Peyer's patch (tissue), 4 donors: ENCODE results near the gene CAV1. TPM values are rescaled to one million over a fixed set of nuclear protein-coding genes. Genes with fewer than 3 reads are reported as not detected.

ENCODE experiments used
- DNase-seq, 3 donors: peaks; one replicate each; pipeline ENCODE4 v3.0.0-alpha.2; 2017 to 2019
- H3K27ac ChIP-seq, 4 donors: fragments of 200-600 bp; sonication (generic); one replicate each; pipeline ENCODE4 v1.5.1; 2016 to 2019
- H3K27me3 ChIP-seq, 2 donors: fragments of 200-600 bp; sonication (generic); one replicate each; pipeline ENCODE4 v1.5.1; 2019
- H3K36me3 ChIP-seq, 3 donors: fragments of 200-600 bp; sonication (generic); one replicate each; pipeline ENCODE4 v1.5.1; 2016 to 2019
- H3K4me1 ChIP-seq, 4 donors: fragments of 200-600 bp; sonication (generic); one replicate each; pipeline ENCODE4 v1.5.1; 2016 to 2019
- H3K4me3 ChIP-seq, 4 donors: fragments of 200-600 bp; sonication (generic); 1 replicate in 3 of 4; 2 replicates in 1 of 4; pipeline ENCODE4 v1.5.1; 2016 to 2019; ENCODE audit warnings: mild to moderate bottlenecking in 1 of 4
- H3K9me3 ChIP-seq, 4 donors: fragments of 200-600 bp; sonication (generic); one replicate each; pipeline ENCODE4 v1.5.1; 2016 to 2019; ENCODE audit warnings: mild to moderate bottlenecking in 1 of 4
- POLR2A ChIP-seq, 2 donors: fragments of 450-650 bp; IDR thresholded peaks; one replicate each; pipeline ENCODE4 v1.5.1; 2017; ENCODE audit warnings: antibody characterized with exemption in 2 of 2, mild to moderate bottlenecking in 2 of 2, moderate library complexity in 2 of 2
- total RNA-seq, 4 donors: library from RNA; depleted of rRNA; stranded (reverse); fragments of >200 nt; gene quantifications; one replicate each; pipeline ENCODE4 v1.1.0, GENCODE V29; 2016
- TF ChIP-seq, protein P1 (sequence below), 6 experiments: fragments of 450-650 bp in 4 of 6; fragments of 200-600 bp in 2 of 6; sonication (generic) in 1 of 6; IDR thresholded peaks; one replicate each; pipeline ENCODE4 v1.5.1; 2017 to 2019; ENCODE audit warnings: antibody characterized with exemption in 6 of 6, mild to moderate bottlenecking in 3 of 6, moderate library complexity in 1 of 6

Gene CAV1
- total RNA-seq, 4 donors from 2014 or later: 17.7 to 42.6 (median 27.6) TPM

DNA sequence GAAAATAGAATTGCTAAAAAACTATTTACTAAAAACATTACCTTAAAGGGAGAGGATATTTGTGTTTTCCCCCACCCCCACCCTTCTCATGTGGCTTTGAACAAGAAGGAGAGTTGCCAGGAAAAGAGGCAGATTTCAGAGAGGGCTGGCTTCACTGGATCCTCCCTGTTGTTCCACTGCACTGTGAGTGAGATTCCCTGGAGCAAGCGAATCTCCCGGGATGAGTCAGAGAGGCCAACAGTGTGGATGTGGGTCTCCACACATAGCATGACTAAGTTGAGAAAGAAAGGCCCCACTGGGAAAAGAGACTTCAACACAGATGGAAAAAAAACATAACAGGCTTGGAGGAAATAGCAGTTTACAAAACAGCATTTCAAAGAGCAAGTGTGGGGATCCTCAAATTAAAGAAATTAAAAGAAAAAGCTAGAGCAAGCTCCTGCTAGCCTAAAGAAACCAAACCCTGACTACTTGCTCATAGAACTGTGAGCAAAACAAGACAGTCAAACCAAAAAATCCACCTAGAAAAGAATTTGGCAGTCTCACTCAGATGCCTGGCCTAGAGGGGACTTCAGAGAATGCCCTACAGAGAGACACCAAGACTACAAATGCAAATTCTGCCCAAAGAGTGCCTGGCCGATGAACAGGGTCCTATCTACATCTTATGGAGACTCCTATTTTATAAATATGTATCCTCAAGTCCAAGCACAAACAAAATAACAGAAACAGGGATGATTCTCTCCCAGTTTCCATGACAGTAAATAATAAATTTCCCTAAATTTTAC is 3.4 kb downstream of the CAV1 start:
- peak overlapping the region in 1 of 4 donors; percentile 67 for H3K4me3 ChIP-seq
- H3K36me3 ChIP-seq: no peaks in the 10 kb centered on the region
- H3K4me1 ChIP-seq: peaks cover 2 to 22% (median 5%) of the 10 kb centered on the region in 4 donors
- peak in 1 of 3 donors; percentile 50 for DNase-seq
- no peaks in the 10 kb centered on the region for H3K27me3 ChIP-seq
- H3K9me3 ChIP-seq: no peaks in the 10 kb centered on the region
- H3K27ac ChIP-seq: peak overlapping the region in 1 of 4 donors; percentile 83
- TF ChIP-seq, protein P1, sequence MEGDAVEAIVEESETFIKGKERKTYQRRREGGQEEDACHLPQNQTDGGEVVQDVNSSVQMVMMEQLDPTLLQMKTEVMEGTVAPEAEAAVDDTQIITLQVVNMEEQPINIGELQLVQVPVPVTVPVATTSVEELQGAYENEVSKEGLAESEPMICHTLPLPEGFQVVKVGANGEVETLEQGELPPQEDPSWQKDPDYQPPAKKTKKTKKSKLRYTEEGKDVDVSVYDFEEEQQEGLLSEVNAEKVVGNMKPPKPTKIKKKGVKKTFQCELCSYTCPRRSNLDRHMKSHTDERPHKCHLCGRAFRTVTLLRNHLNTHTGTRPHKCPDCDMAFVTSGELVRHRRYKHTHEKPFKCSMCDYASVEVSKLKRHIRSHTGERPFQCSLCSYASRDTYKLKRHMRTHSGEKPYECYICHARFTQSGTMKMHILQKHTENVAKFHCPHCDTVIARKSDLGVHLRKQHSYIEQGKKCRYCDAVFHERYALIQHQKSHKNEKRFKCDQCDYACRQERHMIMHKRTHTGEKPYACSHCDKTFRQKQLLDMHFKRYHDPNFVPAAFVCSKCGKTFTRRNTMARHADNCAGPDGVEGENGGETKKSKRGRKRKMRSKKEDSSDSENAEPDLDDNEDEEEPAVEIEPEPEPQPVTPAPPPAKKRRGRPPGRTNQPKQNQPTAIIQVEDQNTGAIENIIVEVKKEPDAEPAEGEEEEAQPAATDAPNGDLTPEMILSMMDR (IDR thresholded peaks at IDR 0.05): no peak
- no peak for TF ChIP-seq POLR2A (IDR thresholded peaks at IDR 0.05)

GRCh38 chr7:116529250-116529649 is 4.4 kb downstream of the CAV1 start:
- Histone ChIP-seq H3K4me3 (no peak overlapping the region), H3K27ac (peak overlapping the region in 1 of 4 donors; percentile 83), H3K9me3 (no peaks in the 10 kb centered on the region), H3K36me3 (no peaks in the 10 kb centered on the region), H3K27me3 (no peaks in the 10 kb centered on the region), H3K4me1 (peaks cover 2 to 22% (median 5%) of the 10 kb centered on the region in 4 donors)
- no peak for TF ChIP-seq POLR2A (IDR thresholded peaks at IDR 0.05)
- TF ChIP-seq, protein P1 (IDR thresholded peaks at IDR 0.05): no peak
- DNase-seq: no peak

DNA sequence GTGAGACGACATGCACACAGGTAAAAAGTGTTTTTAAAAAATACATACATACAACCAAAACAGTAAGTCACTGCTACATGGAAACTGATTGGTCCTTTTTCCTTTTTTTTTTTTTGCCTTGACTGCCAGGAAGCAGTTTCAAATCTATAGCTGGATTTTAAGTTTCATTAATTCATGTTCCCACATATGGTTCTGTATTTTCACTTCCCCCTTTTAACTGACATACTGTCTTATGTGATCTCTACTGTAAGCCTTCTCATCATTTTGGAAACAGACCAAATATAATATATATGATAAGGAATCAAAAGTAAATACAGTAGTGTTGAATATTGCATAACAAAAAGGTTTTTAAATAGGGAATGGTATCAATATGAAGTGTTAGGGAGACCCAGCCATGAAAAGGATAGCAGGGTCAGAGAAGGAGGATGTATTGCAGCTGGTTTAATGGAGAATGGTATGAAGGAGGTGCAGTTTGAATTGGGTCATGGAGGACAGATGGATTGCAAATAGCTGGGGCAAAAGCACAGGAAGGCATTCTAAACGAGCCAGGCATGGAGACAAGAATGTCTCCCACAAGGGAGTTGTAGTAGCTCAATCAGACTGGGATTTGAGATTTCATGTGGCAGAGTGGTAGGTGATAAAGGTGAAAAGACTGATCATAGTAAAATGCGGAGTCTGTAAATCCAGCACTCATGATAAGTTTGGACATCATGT is 5.4 kb downstream of the CAV1 start:
- Histone ChIP-seq H3K9me3 (no peaks in the 10 kb centered on the region), H3K27ac (no peak overlapping the region), H3K4me3 (peak overlapping the region in 1 of 4 donors; percentile 8), H3K4me1 (peaks cover 0 to 14% (median 4%) of the 10 kb centered on the region in 4 donors), H3K36me3 (no peaks in the 10 kb centered on the region), H3K27me3 (no peaks in the 10 kb centered on the region)
- no peak for DNase-seq
- TF ChIP-seq POLR2A (IDR thresholded peaks at IDR 0.05): no peak
- TF ChIP-seq, protein P1 (IDR thresholded peaks at IDR 0.05): no peak

DNA sequence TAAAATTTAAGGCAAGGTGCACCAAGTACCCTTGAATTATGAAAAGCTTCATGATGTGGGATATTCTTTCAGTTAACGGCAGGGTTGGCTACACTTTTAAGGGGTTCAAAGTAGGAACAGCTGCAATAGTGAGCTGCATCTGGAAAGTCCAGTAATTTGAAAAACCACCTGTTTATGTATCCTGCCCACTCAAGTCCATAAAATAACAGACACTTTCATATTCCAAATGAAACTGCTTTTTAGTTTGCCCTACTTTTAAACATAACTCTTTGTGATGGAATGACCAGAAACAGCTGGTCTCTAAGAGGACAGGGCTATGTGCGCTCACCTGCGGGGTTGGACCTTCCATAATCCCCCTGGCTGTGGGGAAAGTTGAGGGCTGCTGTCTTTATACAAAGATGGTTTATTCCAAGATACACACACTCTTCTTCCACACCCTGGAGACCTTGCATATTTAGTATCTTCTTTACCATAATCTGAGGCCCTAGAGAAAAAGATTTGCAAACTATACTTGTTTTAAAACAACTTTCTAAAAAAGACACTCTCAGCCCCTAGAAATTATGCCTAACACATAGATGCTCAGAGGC is 7.4 kb downstream of the CAV1 start:
- DNase-seq: no peak
- Histone ChIP-seq H3K4me1 (peaks cover 0 to 3% (median 0%) of the 10 kb centered on the region in 4 donors), H3K27me3 (no peaks in the 10 kb centered on the region), H3K36me3 (no peaks in the 10 kb centered on the region), H3K9me3 (no peaks in the 10 kb centered on the region), H3K27ac (no peak overlapping the region), H3K4me3 (no peak overlapping the region)
- no peak for TF ChIP-seq POLR2A (IDR thresholded peaks at IDR 0.05)

DNA sequence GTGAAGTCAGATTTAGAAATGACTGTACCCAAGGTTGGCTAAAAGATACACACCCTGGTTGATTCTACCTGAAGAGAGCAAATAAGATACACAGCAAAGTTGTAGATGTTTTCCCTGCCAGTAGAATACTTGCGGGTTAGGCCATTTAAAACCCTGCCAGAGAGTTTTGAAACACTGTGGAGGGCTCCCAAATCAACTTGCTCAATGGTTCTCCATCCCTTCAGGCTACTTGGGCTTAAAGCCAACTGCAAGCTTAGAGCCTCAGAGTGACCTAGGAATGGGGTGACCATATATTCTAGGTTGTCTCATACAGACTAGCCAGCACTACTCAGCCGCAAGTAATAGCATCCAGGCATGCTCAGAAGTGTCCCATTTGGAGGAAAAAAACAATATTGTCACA is 10.0 kb downstream of the CAV1 start:
- H3K27ac ChIP-seq: no peak overlapping the region
- TF ChIP-seq, protein P1 (IDR thresholded peaks at IDR 0.05): no peak
- no peak for TF ChIP-seq POLR2A (IDR thresholded peaks at IDR 0.05)

DNA sequence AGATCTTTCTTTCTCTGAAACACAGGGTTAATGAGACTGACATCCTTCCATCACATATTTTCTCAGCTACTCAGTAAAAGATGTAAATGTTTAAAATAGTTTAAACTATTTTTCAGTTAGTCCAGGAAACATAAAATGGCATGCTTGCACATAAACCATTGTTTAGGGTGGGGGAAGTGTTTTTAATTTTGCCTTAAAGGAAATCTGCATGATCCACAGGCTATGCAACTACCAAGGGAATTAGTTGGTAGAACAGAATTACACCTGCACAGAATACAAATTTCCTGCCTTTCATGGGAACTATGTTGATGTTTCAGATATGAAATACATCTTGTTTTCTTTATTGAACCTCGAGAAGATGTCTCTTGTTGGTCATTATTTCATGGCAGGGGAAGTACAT is 10.6 kb downstream of the CAV1 start:
- no peak for TF ChIP-seq POLR2A (IDR thresholded peaks at IDR 0.05)
- no peaks in the 10 kb centered on the region for H3K4me1 ChIP-seq
- DNase-seq: no peak
- no peaks in the 10 kb centered on the region for H3K36me3 ChIP-seq
- no peaks in the 10 kb centered on the region for H3K27me3 ChIP-seq
- H3K9me3 ChIP-seq: no peaks in the 10 kb centered on the region
- H3K4me3 ChIP-seq: no peak overlapping the region
- H3K27ac ChIP-seq: no peak overlapping the region

More for the DNA sequence above, 10.0 kb downstream of the CAV1 start:
- H3K36me3 ChIP-seq: no peaks in the 10 kb centered on the region
- H3K4me3 ChIP-seq: no peak overlapping the region
- DNase-seq: no peak
- no peaks in the 10 kb centered on the region for H3K27me3 ChIP-seq
- no peaks in the 10 kb centered on the region for H3K9me3 ChIP-seq
- H3K4me1 ChIP-seq: no peaks in the 10 kb centered on the region
